ENCODE data around the gene KCNIP4.

DNA sequence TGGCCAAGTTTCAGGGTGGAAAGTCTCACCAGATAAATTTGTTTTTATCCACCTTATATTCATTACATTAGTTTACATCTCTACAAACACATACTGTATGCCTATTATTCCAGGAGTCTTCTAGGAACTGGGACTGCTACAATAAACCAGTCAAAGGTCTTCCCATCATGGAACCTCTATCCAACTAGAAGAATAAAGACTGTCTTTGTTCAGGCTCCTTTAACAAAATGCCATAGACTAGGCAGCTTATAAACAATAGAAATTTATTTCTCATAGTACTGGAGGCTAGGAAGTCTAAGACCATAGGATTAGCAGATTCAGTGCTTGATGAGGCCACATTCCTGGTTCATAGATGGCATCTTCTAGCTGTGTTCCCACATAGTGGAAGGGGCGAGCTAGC is 1186.7 kb downstream of the KCNIP4 start:
- TF ChIP-seq, protein P1, sequence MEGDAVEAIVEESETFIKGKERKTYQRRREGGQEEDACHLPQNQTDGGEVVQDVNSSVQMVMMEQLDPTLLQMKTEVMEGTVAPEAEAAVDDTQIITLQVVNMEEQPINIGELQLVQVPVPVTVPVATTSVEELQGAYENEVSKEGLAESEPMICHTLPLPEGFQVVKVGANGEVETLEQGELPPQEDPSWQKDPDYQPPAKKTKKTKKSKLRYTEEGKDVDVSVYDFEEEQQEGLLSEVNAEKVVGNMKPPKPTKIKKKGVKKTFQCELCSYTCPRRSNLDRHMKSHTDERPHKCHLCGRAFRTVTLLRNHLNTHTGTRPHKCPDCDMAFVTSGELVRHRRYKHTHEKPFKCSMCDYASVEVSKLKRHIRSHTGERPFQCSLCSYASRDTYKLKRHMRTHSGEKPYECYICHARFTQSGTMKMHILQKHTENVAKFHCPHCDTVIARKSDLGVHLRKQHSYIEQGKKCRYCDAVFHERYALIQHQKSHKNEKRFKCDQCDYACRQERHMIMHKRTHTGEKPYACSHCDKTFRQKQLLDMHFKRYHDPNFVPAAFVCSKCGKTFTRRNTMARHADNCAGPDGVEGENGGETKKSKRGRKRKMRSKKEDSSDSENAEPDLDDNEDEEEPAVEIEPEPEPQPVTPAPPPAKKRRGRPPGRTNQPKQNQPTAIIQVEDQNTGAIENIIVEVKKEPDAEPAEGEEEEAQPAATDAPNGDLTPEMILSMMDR (IDR thresholded peaks at IDR 0.05; ENCODE audit: control extremely low read depth in 1 of 3, insufficient read depth in 1 of 3, low read depth in 1 of 3, low read length in 3 of 3): no peak
- TF ChIP-seq RXRA (IDR thresholded peaks at IDR 0.05; ENCODE audit: insufficient read depth, low read depth, low read length): no peak
- no peak for TF ChIP-seq GTF2F1 (IDR thresholded peaks at IDR 0.05; ENCODE audit: borderline replicate concordance, low read depth, low read length)
- TF ChIP-seq CEBPB (IDR thresholded peaks at IDR 0.05; ENCODE audit: low read depth, low read length): no peak
- no peak for TF ChIP-seq BRCA1 (IDR thresholded peaks at IDR 0.05; ENCODE audit: low read depth, low read length)
- TF ChIP-seq ZNF274 (IDR thresholded peaks at IDR 0.05; ENCODE audit: borderline replicate concordance, extremely low read depth, low read length): no peak
- no peak for TF ChIP-seq SP1 (IDR thresholded peaks at IDR 0.05; ENCODE audit: low read depth, low read length)
- no peak for TF ChIP-seq EGR1 (IDR thresholded peaks at IDR 0.05; ENCODE audit: borderline replicate concordance, low read depth, low read length)
- TF ChIP-seq POLR2AphosphoS5 (IDR thresholded peaks at IDR 0.05; ENCODE audit: low read depth, low read length): no peak
- TF ChIP-seq PHF8 (conservative IDR thresholded peaks at IDR 0.05; ENCODE audit: low read depth, low read length): no peak

All from H1 (cell line).